ENCODE data around the gene CHRM1. TPM values are rescaled to one million over a fixed set of nuclear protein-coding genes. Genes with fewer than 3 reads are reported as not detected.

The CHRM1 gene
- total RNA-seq, result not detected

DNA sequence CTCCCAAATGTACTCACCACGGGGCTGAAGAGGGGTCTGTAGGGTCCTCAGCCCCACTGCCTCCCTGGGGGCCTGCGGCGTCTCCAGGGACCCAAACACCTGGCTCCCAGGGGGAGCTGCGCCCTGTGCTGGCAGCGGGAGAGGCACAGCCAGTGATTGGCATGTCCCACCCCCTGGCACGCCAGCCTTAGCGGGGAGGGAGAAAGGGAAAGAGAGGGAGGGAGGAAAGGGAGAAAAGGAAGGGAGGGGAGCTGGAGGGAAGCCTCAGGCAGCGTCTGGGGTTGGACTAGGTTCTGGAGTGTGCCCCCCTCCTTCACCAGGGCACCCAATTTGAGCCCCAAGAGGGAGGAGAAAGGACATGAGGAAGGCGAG lies at the start of gene CHRM1:
Gene CHRM1 (minus strand): TSS at position 163 of the 372 bp plus-strand sequence. CDS start 10,263 bp downstream, outside the sequence.
- intact Hi-C loops (cut with DNase I), result no loop called here
- DNase-seq, result no peak
- peaks cover 8 to 25% of the 10 kb centered on the region in 2 donors for H3K4me1 ChIP-seq
- H3K9me3 ChIP-seq, result no peaks in the 10 kb centered on the region
- H3K4me3 ChIP-seq (replicated peaks in 1 of 3), result no peak within 1 kb of the TSS
- 16 to 23% methylated on average over 9 of the region's 9 CpGs for WGBS, 2 donors
- H3K27ac ChIP-seq, result no peak within 1 kb of the TSS
- peaks cover 8% of the 10 kb centered on the region for H3K27me3 ChIP-seq
- H3K36me3 ChIP-seq, result no peaks in the 10 kb centered on the region
- no peak for TF ChIP-seq CTCF (IDR thresholded peaks at IDR 0.05)
- TF ChIP-seq POLR2A (IDR thresholded peaks at IDR 0.05), result no peak

DNA sequence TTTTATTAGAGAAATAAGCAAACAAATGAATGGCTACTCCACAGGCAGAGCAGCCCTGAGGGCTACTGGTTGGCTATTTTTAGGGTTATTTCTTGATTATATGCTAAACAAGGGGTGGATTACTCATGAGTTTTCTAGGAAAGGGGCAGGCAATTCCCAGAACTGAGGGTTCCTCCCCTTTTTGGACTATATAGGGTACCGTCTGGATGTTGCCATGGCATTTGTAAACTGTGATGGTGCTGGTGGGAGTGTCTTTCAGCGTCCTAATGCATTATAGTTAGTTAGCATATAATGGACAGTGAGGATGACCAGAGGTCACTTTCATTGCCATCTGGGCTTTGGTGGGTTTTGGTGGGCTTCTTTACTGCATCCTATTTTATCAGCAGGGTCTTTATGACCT lies 44.4 kb upstream of the CHRM1 start:
- H3K4me1 ChIP-seq, result no peaks in the 10 kb centered on the region
- TF ChIP-seq CTCF (IDR thresholded peaks at IDR 0.05) (no peak), POLR2A (IDR thresholded peaks at IDR 0.05) (no peak)
- intact Hi-C loops (cut with DNase I), result no loop called here
- H3K27me3 ChIP-seq, result no peaks in the 10 kb centered on the region
- WGBS, 2 donors, result 65 to 68% methylated on average over 2 of the region's 2 CpGs
- H3K36me3 ChIP-seq, result no peaks in the 10 kb centered on the region
- no peak for DNase-seq
- no peak overlapping the region for H3K27ac ChIP-seq
- H3K9me3 ChIP-seq, result no peaks in the 10 kb centered on the region
- no peak overlapping the region for H3K4me3 ChIP-seq (replicated peaks in 1 of 3)

DNA sequence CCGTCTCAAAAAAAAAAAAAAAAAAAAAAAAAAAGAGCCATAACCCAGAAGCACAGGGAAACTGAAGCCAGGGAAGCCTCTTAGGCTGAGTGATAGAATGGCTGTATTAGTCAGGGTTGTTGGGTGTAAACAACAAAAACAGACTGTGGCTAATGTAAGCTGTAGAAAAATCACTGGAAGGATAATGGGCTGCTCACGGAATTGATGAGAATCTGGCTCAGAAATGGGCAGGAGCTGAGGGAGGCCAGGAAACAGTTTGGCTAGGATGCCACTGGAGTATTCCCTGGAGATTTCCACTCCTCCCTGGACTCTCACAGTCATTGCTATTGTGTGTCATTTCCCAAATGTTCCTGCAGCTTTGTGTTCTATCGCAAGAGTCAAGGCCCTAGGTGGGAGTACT lies 41.2 kb upstream of the CHRM1 start:
- no peak overlapping the region for H3K4me3 ChIP-seq (replicated peaks in 1 of 3)
- intact Hi-C loops (cut with DNase I), result no loop called here
- H3K9me3 ChIP-seq, result no peaks in the 10 kb centered on the region
- no peaks in the 10 kb centered on the region for H3K27me3 ChIP-seq
- H3K4me1 ChIP-seq, result no peaks in the 10 kb centered on the region
- TF ChIP-seq CTCF (IDR thresholded peaks at IDR 0.05) (no peak), POLR2A (IDR thresholded peaks at IDR 0.05) (no peak)
- no peaks in the 10 kb centered on the region for H3K36me3 ChIP-seq
- no peak for DNase-seq
- 86 to 90% methylated on average over 2 to 3 of the region's 3 CpGs for WGBS, 2 donors
- H3K27ac ChIP-seq, result no peak overlapping the region

DNA sequence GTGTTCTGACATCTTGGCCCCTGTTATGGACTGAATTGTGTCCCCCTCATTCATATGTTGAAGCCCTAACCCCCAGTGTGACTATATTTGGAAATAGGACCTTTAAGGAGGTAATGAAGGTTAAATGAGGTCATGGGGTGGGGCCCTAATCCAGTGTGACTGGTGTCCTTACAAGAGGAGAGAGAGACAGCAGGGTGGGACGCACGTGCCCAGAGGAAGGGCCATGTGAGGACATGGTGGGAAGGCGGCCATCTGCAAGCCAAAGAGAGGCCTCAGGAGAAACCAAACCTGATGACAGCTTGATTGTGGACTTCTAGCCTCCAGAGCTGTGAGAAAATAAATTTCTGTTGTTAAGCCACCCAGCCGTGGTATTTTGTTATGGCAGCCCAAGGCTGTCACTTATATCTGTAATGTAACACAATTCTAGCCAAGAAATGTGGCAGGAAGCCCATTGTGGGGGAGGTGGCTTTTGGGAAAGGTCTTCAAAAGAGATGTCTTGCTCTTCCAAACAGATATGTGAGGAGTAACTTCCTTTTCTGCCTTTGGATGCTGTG lies 39.9 kb upstream of the CHRM1 start:
- no peak for DNase-seq

More for the DNA sequence above, 39.9 kb upstream of the CHRM1 start:
- H3K9me3 ChIP-seq, result no peaks in the 10 kb centered on the region
- no peak overlapping the region for H3K27ac ChIP-seq
- H3K4me1 ChIP-seq, result no peaks in the 10 kb centered on the region
- H3K36me3 ChIP-seq, result no peaks in the 10 kb centered on the region
- intact Hi-C loops (cut with DNase I), result no loop called here
- 86 to 88% methylated on average over 4 of the region's 4 CpGs for WGBS, 2 donors
- TF ChIP-seq CTCF (IDR thresholded peaks at IDR 0.05) (no peak), POLR2A (IDR thresholded peaks at IDR 0.05) (no peak)
- H3K4me3 ChIP-seq (replicated peaks in 1 of 3), result no peak overlapping the region
- no peaks in the 10 kb centered on the region for H3K27me3 ChIP-seq

Measured in thyroid gland (tissue), 4 donors.